CD4-positive, alpha-beta T cell treated with Interleukin-12 subunit alpha and Interleukin-12 subunit beta, for 1 hour (primary cell): ENCODE data around the gene CRIP1.

Source experiments
- DNase-seq: peaks from one replicate; pipeline ENCODE4 v3.0.0-alpha.2; 2020

CRIP1 gene

GRCh38 chr14:105471297-105471821 lies 15.3 kb upstream of the CRIP1 start:
- DNase-seq = no peak

GRCh38 chr14:105471823-105472485 lies 14.7 kb upstream of the CRIP1 start:
- DNase-seq = no peak

- DNase-seq = no peak
Observed at GRCh38 chr14:105472486-105472991, 14.1 kb upstream of the CRIP1 start.

- DNase-seq = no peak
Observed at GRCh38 chr14:105473033-105473676, 13.5 kb upstream of the CRIP1 start.

GRCh38 chr14:105473677-105474482 lies 12.8 kb upstream of the CRIP1 start:
- peak; percentile 84 for DNase-seq

GRCh38 chr14:105474483-105475268 lies 12.0 kb upstream of the CRIP1 start, which contains the start of gene CRIP2:
CRIP2 (plus strand) TSS chr14:105474821; CDS start chr14:105474863, 42 bp downstream.
- DNase-seq = peak; percentile 74

- DNase-seq = no peak
Observed at GRCh38 chr14:105475269-105476096, 11.2 kb upstream of the CRIP1 start.

- no peak for DNase-seq
Observed at GRCh38 chr14:105476097-105476830, 10.4 kb upstream of the CRIP1 start.

GRCh38 chr14:105476831-105477659 lies 9.6 kb upstream of the CRIP1 start:
- no peak for DNase-seq

GRCh38 chr14:105477660-105478397 lies 8.9 kb upstream of the CRIP1 start:
- peak; percentile 87 for DNase-seq

- DNase-seq = peak; percentile 48
Observed at GRCh38 chr14:105478398-105479251, 8.1 kb upstream of the CRIP1 start.

- peak; percentile 20 for DNase-seq
Observed at GRCh38 chr14:105479431-105480158, 7.1 kb upstream of the CRIP1 start.

- DNase-seq = no peak
Observed at GRCh38 chr14:105480199-105480746, 6.4 kb upstream of the CRIP1 start.

GRCh38 chr14:105480807-105481801 lies 5.6 kb upstream of the CRIP1 start:
- peak; percentile 93 for DNase-seq

GRCh38 chr14:105481886-105482457 lies 4.7 kb upstream of the CRIP1 start:
- peak; percentile 99 for DNase-seq
